Measurements from ENCODE around the gene GPR55.

- TF ChIP-seq, protein P1, sequence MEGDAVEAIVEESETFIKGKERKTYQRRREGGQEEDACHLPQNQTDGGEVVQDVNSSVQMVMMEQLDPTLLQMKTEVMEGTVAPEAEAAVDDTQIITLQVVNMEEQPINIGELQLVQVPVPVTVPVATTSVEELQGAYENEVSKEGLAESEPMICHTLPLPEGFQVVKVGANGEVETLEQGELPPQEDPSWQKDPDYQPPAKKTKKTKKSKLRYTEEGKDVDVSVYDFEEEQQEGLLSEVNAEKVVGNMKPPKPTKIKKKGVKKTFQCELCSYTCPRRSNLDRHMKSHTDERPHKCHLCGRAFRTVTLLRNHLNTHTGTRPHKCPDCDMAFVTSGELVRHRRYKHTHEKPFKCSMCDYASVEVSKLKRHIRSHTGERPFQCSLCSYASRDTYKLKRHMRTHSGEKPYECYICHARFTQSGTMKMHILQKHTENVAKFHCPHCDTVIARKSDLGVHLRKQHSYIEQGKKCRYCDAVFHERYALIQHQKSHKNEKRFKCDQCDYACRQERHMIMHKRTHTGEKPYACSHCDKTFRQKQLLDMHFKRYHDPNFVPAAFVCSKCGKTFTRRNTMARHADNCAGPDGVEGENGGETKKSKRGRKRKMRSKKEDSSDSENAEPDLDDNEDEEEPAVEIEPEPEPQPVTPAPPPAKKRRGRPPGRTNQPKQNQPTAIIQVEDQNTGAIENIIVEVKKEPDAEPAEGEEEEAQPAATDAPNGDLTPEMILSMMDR (tag by site-specific recombination; IDR thresholded peaks at IDR 0.05) = no peak
- TF ChIP-seq ZNF510 (tag by site-specific recombination; IDR thresholded peaks at IDR 0.05; ENCODE audit: insufficient replicate concordance) (no peak), GLIS2 (tag by site-specific recombination; IDR thresholded peaks at IDR 0.05) (no peak), SETDB1 (IDR thresholded peaks at IDR 0.05; ENCODE audit: insufficient read length, low read length) (no peak), HOXC10 (CRISPR knock-in tag; IDR thresholded peaks at IDR 0.05) (no peak), TCF7L2 (IDR thresholded peaks at IDR 0.05; ENCODE audit: borderline replicate concordance, low read depth, low read length) (no peak)
- TF ChIP-seq, protein P2, sequence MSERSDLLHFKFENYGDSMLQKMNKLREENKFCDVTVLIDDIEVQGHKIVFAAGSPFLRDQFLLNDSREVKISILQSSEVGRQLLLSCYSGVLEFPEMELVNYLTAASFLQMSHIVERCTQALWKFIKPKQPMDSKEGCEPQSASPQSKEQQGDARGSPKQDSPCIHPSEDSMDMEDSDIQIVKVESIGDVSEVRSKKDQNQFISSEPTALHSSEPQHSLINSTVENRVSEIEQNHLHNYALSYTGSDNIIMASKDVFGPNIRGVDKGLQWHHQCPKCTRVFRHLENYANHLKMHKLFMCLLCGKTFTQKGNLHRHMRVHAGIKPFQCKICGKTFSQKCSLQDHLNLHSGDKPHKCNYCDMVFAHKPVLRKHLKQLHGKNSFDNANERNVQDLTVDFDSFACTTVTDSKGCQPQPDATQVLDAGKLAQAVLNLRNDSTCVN (tag by site-specific recombination; optimal IDR thresholded peaks at IDR 0.05) = no peak
These were observed 3.8 kb upstream of the GPR55 start for GRCh38 chr2:230928701-230929380.
